GM10248 (cell line): ENCODE measurements around the gene ZBTB40.

Experiments
- CTCF ChIA-PET: fragments of 300-600 bp; sonication (Branson Sonifier 250); formaldehyde crosslinking; extraction: SDS; loops from one replicate; lab custom pipeline; 2021; ENCODE audit warnings: antibody characterized with exemption; lab: Yijun Ruan, JAX
- POLR2A ChIA-PET: fragments of 350-650 bp; sonication (Branson Sonifier 250); formaldehyde crosslinking; extraction: SDS; loops from one replicate; lab custom pipeline; 2020; ENCODE audit warnings: antibody characterized with exemption; lab: Yijun Ruan, JAX
- DNase-seq: peaks from one replicate; pipeline ENCODE4 v3.0.0; 2012; ENCODE audit errors: extremely low spot score
- TF ChIP-seq, protein P1 (sequence below): IDR thresholded peaks from 2 replicates; pipeline ENCODE4 v1.5.1; 2012; ENCODE audit warnings: mild to moderate bottlenecking, low read depth; ENCODE audit errors: extremely low read depth, missing control alignments, control extremely low read depth

The ZBTB40 gene

DNA sequence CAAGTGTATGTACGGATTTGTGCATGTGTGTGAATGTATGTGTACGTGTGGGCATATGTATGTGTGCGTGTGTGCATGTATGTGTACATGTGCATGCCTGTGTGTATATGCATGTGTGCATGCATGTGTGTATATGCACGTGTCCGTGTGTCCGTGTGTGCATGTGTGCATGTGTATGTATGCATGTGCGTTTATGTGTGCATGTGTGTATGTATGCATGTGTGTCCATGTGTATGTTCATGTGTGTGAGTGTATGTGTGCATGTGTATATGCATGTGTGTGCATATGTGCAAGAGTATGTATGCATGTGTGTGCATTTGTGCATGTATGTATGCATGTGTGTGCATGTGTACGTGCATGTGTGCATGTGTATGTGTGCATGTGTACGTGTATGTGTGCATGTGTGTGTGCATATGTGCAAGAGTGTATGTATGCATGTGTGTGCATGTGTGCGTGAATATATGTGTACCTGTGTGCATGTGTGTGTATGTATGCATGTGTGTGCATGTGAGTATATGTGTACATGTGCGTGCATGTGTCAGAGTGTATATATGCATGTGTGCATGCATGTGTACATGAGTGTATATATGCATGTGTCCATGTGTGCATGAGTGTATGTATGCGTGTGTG lies 127.2 kb downstream of the ZBTB40 start:
- ChIA-PET POLR2A (no interaction called here), CTCF (no interaction called here)
- no peak for DNase-seq
- TF ChIP-seq, protein P1, sequence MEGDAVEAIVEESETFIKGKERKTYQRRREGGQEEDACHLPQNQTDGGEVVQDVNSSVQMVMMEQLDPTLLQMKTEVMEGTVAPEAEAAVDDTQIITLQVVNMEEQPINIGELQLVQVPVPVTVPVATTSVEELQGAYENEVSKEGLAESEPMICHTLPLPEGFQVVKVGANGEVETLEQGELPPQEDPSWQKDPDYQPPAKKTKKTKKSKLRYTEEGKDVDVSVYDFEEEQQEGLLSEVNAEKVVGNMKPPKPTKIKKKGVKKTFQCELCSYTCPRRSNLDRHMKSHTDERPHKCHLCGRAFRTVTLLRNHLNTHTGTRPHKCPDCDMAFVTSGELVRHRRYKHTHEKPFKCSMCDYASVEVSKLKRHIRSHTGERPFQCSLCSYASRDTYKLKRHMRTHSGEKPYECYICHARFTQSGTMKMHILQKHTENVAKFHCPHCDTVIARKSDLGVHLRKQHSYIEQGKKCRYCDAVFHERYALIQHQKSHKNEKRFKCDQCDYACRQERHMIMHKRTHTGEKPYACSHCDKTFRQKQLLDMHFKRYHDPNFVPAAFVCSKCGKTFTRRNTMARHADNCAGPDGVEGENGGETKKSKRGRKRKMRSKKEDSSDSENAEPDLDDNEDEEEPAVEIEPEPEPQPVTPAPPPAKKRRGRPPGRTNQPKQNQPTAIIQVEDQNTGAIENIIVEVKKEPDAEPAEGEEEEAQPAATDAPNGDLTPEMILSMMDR: no peak

DNA sequence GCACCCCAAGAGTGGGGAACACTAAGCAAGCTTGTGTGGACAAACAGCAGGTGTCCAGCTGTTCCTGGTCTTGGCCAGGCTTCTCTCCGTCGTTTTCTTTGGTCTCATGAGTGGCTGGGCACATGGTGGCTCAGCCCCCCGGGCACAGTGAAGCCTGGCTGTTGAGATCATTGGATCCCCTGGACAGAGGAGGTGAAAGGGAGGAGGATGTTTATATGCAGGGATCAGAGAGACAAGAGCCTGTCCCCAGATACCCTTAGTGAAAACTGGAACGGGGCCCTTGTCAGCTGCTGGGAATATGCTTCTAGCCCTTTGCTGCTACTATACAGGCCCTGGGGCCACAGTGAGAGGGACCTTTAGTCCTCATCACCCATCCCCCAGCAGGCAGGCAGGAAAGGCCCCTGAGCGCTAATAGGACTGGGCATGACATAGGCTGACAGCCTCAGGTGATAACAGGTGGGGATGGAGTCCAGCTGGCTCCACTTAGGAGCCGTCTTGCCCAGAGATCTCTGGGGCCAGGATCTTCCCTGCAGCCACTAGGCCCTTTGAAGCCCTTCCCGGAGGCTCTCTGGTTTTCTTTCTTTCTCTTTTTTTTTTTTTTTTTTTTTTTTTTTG lies 128.0 kb downstream of the ZBTB40 start:
- TF ChIP-seq, protein P1: no peak
- no peak for DNase-seq
- ChIA-PET POLR2A (no interaction called here), CTCF (no interaction called here)
